GM21825 (cell line): Measurements from ENCODE around the gene OR6C74.

ENCODE experiments used
- ATAC-seq: cut with Tn5 transposase; IDR thresholded peaks from one replicate; pipeline ENCODE4 v1.9.1; 2021; ENCODE audit warnings: mild to moderate bottlenecking, moderate library complexity; ENCODE audit not compliant: unreplicated experiment

Gene OR6C74

GRCh38 chr12:55244309-55244708 is at the start of gene OR6C74:
OR6C74 (plus strand) TSS chr12:55244609; CDS start chr12:55247288, 2,679 bp downstream.
- no peak for ATAC-seq

- no peak for ATAC-seq
Observed at GRCh38 chr12:55220725-55221124, 23.7 kb upstream of the OR6C74 start, which contains the start of gene OR10A7. OR10A7 (plus strand) TSS chr12:55221025; CDS start chr12:55221025, 0 bp downstream.

- ATAC-seq: no peak
Observed at GRCh38 chr12:55226523-55226922, 17.9 kb upstream of the OR6C74 start.

- ATAC-seq: no peak
Observed at GRCh38 chr12:55227643-55228042, 16.8 kb upstream of the OR6C74 start.

GRCh38 chr12:55246159-55246558 is 1.8 kb downstream of the OR6C74 start:
- ATAC-seq: no peak

GRCh38 chr12:55250944-55251343 is 6.5 kb downstream of the OR6C74 start:
- no peak for ATAC-seq

GRCh38 chr12:55253281-55253680 is 8.9 kb downstream of the OR6C74 start:
- no peak for ATAC-seq

- ATAC-seq: no peak
Observed at GRCh38 chr12:55256831-55257230, 12.4 kb downstream of the OR6C74 start.

GRCh38 chr12:55258303-55258702 is 13.9 kb downstream of the OR6C74 start:
- ATAC-seq: no peak

- no peak for ATAC-seq
Observed at GRCh38 chr12:55280991-55281390, 36.6 kb downstream of the OR6C74 start.

GRCh38 chr12:55289999-55290398 is 45.6 kb downstream of the OR6C74 start:
- no peak for ATAC-seq
